HUES64 (cell line): ENCODE data around the gene CAPN5.

Experiments
- H3K27ac ChIP-seq: 2 replicates; pipeline ENCODE4 v1.7.0; 2013; ENCODE audit warnings: low read depth, low read length, inconsistent platforms
- H3K27me3 ChIP-seq: 2 replicates; pipeline ENCODE4 v1.6.1; 2013; ENCODE audit warnings: mild to moderate bottlenecking, low read length; ENCODE audit not compliant: insufficient read depth
- H3K36me3 ChIP-seq: 2 replicates; pipeline ENCODE4 v1.6.1; 2013; ENCODE audit warnings: mild to moderate bottlenecking, low read length; ENCODE audit not compliant: insufficient read depth
- H3K4me1 ChIP-seq: 2 replicates; pipeline ENCODE4 v1.6.1; 2013; ENCODE audit warnings: mild to moderate bottlenecking, low read length, moderate library complexity; ENCODE audit not compliant: insufficient read depth
- H3K4me3 ChIP-seq: 2 replicates; pipeline ENCODE4 v1.5.1; 2013; ENCODE audit warnings: mild to moderate bottlenecking, low read length, moderate library complexity
- H3K9ac ChIP-seq: 2 replicates; pipeline ENCODE4 v1.6.1; 2013; ENCODE audit warnings: mild to moderate bottlenecking, low read depth, low read length
- H3K9me3 ChIP-seq: 2 replicates; pipeline ENCODE4 v1.6.1; 2013; ENCODE audit warnings: low read depth, low read length; ENCODE audit not compliant: insufficient read depth
- WGBS: fragments of 150-250, 120-280 bp; methylation state at CpG from one replicate; pipeline ENCODE4 v1.1.7; 2013; ENCODE audit warnings: missing lambda C conversion rate; 5-methylcytosine and 5-hydroxymethylcytosine counted together

Gene CAPN5

GRCh38 chr11:77141034-77141433 lies 74.3 kb downstream of the CAPN5 start:
- no peak overlapping the region for H3K9ac ChIP-seq
- no peak overlapping the region for H3K4me3 ChIP-seq
- H3K27me3 ChIP-seq = no peaks in the 10 kb centered on the region
- no peaks in the 10 kb centered on the region for H3K4me1 ChIP-seq
- no peaks in the 10 kb centered on the region for H3K36me3 ChIP-seq
- H3K9me3 ChIP-seq = no peaks in the 10 kb centered on the region
- WGBS = 98% methylated on average over 4 of the region's 4 CpGs
- H3K27ac ChIP-seq = no peak overlapping the region

GRCh38 chr11:77141475-77141874 lies 74.7 kb downstream of the CAPN5 start:
- no peak overlapping the region for H3K9ac ChIP-seq
- no peaks in the 10 kb centered on the region for H3K9me3 ChIP-seq
- no peak overlapping the region for H3K4me3 ChIP-seq
- H3K27me3 ChIP-seq = no peaks in the 10 kb centered on the region
- H3K4me1 ChIP-seq = no peaks in the 10 kb centered on the region
- H3K36me3 ChIP-seq = no peaks in the 10 kb centered on the region
- no peak overlapping the region for H3K27ac ChIP-seq
- WGBS = 94% methylated on average over 4 of the region's 4 CpGs

GRCh38 chr11:77142091-77142975 lies 75.6 kb downstream of the CAPN5 start:
- Histone ChIP-seq H3K27me3 (peaks cover 5% of the 10 kb centered on the region; the same call in 1 of the 2 replicates), H3K4me1 (no peaks in the 10 kb centered on the region), H3K27ac (no peak overlapping the region), H3K9ac (no peak overlapping the region), H3K9me3 (no peaks in the 10 kb centered on the region), H3K36me3 (no peaks in the 10 kb centered on the region), H3K4me3 (no peak overlapping the region)
- WGBS = 97% methylated on average over 11 of the region's 11 CpGs

- H3K4me3 ChIP-seq = no peak overlapping the region
- no peak overlapping the region for H3K27ac ChIP-seq
- H3K9ac ChIP-seq = no peak overlapping the region
- H3K4me1 ChIP-seq = peaks cover 5% of the 10 kb centered on the region
- peaks cover 7% of the 10 kb centered on the region; the same call in 1 of the 2 replicates for H3K27me3 ChIP-seq
- WGBS = 92% methylated on average over 8 of the region's 8 CpGs
- H3K9me3 ChIP-seq = no peaks in the 10 kb centered on the region
- H3K36me3 ChIP-seq = no peaks in the 10 kb centered on the region
These were observed 76.7 kb downstream of the CAPN5 start for GRCh38 chr11:77143405-77144020.

- 88% methylated on average over 8 of the region's 9 CpGs for WGBS
- Histone ChIP-seq H3K4me3 (no peak overlapping the region), H3K4me1 (peaks cover 11% of the 10 kb centered on the region), H3K27me3 (peaks cover 7% of the 10 kb centered on the region; the same call in 1 of the 2 replicates), H3K9ac (no peak overlapping the region), H3K36me3 (no peaks in the 10 kb centered on the region), H3K9me3 (no peaks in the 10 kb centered on the region), H3K27ac (no peak overlapping the region)
These were observed 77.6 kb downstream of the CAPN5 start for GRCh38 chr11:77144196-77144856.

- no peaks in the 10 kb centered on the region for H3K9me3 ChIP-seq
- 84% methylated on average over 7 of the region's 7 CpGs for WGBS
- H3K9ac ChIP-seq = no peak overlapping the region
- no peak overlapping the region for H3K4me3 ChIP-seq
- no peak overlapping the region for H3K27ac ChIP-seq
- no peaks in the 10 kb centered on the region for H3K36me3 ChIP-seq
- peaks cover 13% of the 10 kb centered on the region for H3K4me1 ChIP-seq
- peaks cover 7% of the 10 kb centered on the region; the same call in 1 of the 2 replicates for H3K27me3 ChIP-seq
These were observed 78.2 kb downstream of the CAPN5 start for GRCh38 chr11:77144857-77145428.

GRCh38 chr11:77146261-77147035 lies 79.7 kb downstream of the CAPN5 start:
- H3K27me3 ChIP-seq = peaks cover 7% of the 10 kb centered on the region; the same call in 1 of the 2 replicates
- H3K27ac ChIP-seq = no peak overlapping the region
- no peaks in the 10 kb centered on the region for H3K9me3 ChIP-seq
- peaks cover 17% of the 10 kb centered on the region for H3K4me1 ChIP-seq
- H3K9ac ChIP-seq = no peak overlapping the region
- WGBS = 86% methylated on average over 10 of the region's 10 CpGs
- no peaks in the 10 kb centered on the region for H3K36me3 ChIP-seq
- H3K4me3 ChIP-seq = no peak overlapping the region

- H3K4me3 ChIP-seq = no peak overlapping the region
- peaks cover 17% of the 10 kb centered on the region for H3K4me1 ChIP-seq
- no peaks in the 10 kb centered on the region for H3K36me3 ChIP-seq
- no peak overlapping the region for H3K27ac ChIP-seq
- peaks cover 7% of the 10 kb centered on the region; the same call in 1 of the 2 replicates for H3K27me3 ChIP-seq
- 54% methylated on average over 1 of the region's 1 CpG for WGBS
- no peak overlapping the region for H3K9ac ChIP-seq
- no peaks in the 10 kb centered on the region for H3K9me3 ChIP-seq
These were observed 80.2 kb downstream of the CAPN5 start for GRCh38 chr11:77147036-77147315.

- peaks cover 17% of the 10 kb centered on the region for H3K4me1 ChIP-seq
- no peak overlapping the region for H3K27ac ChIP-seq
- H3K9ac ChIP-seq = peak overlapping the region; percentile 34
- no peaks in the 10 kb centered on the region for H3K9me3 ChIP-seq
- H3K36me3 ChIP-seq = no peaks in the 10 kb centered on the region
- 3% methylated on average over 47 of the region's 47 CpGs for WGBS
- H3K27me3 ChIP-seq = peaks cover 7% of the 10 kb centered on the region; the same call in 1 of the 2 replicates
- peak overlapping the region; percentile 73 for H3K4me3 ChIP-seq
These were observed 81.0 kb downstream of the CAPN5 start for GRCh38 chr11:77147668-77148321.

- no peak overlapping the region for H3K27ac ChIP-seq
- peaks cover 7% of the 10 kb centered on the region; the same call in 1 of the 2 replicates for H3K27me3 ChIP-seq
- 94% methylated on average over 8 of the region's 8 CpGs for WGBS
- no peaks in the 10 kb centered on the region for H3K9me3 ChIP-seq
- no peak overlapping the region for H3K9ac ChIP-seq
- H3K36me3 ChIP-seq = no peaks in the 10 kb centered on the region
- peaks cover 17% of the 10 kb centered on the region for H3K4me1 ChIP-seq
- H3K4me3 ChIP-seq = no peak overlapping the region
These were observed 82.4 kb downstream of the CAPN5 start for GRCh38 chr11:77148963-77149715.
